Measurements from ENCODE around the gene SLC22A12. TPM values are rescaled to one million over a fixed set of nuclear protein-coding genes. Genes with fewer than 3 reads are reported as not detected.

The SLC22A12 gene
- polyA plus RNA-seq, 3 donors from 2014 or later: not detected

DNA sequence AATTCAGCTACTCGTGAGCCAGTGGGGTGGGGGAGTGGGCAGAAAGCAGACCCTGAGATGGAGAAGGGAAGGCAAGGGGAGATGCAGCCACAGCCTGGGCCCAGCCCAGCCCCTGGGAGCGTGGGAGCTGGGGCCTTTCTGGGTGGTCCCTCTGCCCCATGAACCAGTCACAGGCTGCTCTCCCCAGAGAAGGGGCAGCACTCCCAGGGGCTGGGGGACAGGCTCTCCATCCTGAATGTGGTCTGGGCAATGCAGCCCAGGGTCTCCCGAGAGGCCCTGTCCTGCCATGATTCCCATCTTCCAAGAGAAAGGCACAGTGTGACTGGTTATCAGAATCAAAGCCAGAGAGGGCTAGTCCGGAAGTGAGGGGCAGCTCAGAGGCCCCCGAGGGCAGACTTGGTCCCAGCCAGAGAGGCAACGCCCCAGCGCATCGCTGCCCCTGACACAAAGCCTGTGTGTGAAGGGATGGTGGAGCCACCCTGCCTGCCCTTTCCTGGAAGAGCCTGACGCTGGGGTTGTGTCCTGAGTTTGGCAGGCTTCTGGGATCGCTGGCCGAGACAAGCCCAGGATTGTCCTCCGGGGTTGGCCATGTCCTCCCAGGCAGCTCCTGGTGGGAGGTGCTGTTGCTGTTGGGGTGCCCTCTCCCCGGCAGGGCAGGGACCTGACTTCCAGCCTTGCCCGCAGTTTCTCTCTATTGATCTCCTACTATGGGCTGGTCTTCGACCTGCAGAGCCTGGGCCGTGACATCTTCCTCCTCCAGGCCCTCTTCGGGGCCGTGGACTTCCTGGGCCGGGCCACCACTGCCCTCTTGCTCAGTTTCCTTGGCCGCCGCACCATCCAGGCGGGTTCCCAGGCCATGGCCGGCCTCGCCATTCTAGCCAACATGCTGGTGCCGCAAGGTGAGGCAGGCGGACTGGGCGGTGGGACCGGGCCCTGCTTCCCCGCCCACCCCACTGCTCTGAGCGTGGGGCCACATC lies 23.8 kb upstream of the SLC22A12 start:
- peaks cover 0 to 3% of the 10 kb centered on the region in 2 donors for H3K4me1 Mint-ChIP-seq

DNA sequence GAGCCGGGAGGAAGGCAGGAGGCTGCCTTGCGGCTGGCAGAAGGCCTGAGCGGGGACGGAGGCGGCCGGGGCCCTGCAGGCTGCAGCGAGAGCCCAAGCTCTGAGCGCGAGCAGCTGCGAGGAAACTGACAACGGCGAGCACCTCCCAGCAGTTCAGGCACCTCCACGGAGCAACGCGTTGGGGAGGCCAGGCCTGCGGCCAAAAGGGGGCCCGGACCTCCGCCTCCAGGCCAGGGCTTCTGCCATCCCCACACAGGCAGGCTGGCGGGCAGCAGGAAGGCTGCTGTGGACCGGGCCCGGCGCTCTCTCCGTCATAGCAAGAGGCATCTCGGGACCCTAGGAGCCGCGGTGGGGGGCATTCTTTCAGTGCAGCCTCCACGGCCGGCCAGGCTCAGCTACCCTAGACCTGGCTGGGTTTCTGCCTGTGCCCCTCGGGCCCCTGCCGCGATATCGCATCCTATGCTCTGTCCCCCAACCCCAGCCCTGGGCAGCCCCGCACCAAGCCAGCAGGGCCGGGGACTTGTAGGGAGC lies 22.9 kb upstream of the SLC22A12 start:
- Mint-ChIP-seq H3K27me3 (ENCODE audit: low read depth in 3 of 3) (peaks cover 0 to 4% (median 1%) of the 10 kb centered on the region in 3 donors), H3K4me1 (peaks cover 0 to 3% of the 10 kb centered on the region in 2 donors), H3K9me3 (no peaks in the 10 kb centered on the region)

More for the DNA sequence above, 23.8 kb upstream of the SLC22A12 start:
- H3K36me3 Mint-ChIP-seq: no peaks in the 10 kb centered on the region
- H3K27ac Mint-ChIP-seq: no peak overlapping the region
- H3K9me3 Mint-ChIP-seq: no peaks in the 10 kb centered on the region
- H3K27me3 Mint-ChIP-seq (ENCODE audit: low read depth in 3 of 3): peaks cover 0 to 3% (median 1%) of the 10 kb centered on the region in 3 donors
- no peak for DNase-seq
- no peak overlapping the region for H3K4me3 Mint-ChIP-seq

DNA sequence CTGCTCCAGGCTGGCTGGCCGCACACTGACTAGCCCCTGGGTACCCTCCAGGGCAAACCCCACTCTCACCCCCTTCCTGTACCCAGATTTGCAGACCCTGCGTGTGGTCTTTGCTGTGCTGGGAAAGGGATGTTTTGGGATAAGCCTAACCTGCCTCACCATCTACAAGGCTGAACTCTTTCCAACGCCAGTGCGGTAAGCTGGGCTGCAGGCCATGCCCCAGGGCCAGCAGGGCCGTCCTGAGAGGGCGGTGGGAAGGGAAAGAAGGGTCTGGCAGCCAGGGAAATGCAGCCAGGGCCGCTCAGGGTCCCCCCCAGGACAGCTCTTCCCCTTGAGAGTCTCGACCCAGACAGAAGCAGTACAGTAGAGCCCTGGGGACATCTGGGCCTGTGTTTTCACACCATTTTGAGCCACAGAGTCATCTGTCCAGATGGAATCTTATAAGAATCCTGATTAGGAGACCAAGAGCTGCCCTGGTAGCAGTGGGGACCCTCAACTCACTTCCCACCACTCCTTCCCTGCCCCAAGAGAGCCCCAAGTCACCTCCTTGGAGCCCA lies 22.4 kb upstream of the SLC22A12 start:
- Mint-ChIP-seq H3K27me3 (ENCODE audit: low read depth in 3 of 3) (peaks cover 0 to 4% (median 1%) of the 10 kb centered on the region in 3 donors), H3K36me3 (no peaks in the 10 kb centered on the region), H3K4me3 (no peak overlapping the region), H3K27ac (no peak overlapping the region), H3K9me3 (no peaks in the 10 kb centered on the region), H3K4me1 (peaks cover 0 to 3% of the 10 kb centered on the region in 2 donors)
- no peak for DNase-seq

More for the DNA sequence above, 22.9 kb upstream of the SLC22A12 start:
- Mint-ChIP-seq H3K4me3 (no peak overlapping the region), H3K27ac (no peak overlapping the region), H3K36me3 (no peaks in the 10 kb centered on the region)
- no peak for DNase-seq

DNA sequence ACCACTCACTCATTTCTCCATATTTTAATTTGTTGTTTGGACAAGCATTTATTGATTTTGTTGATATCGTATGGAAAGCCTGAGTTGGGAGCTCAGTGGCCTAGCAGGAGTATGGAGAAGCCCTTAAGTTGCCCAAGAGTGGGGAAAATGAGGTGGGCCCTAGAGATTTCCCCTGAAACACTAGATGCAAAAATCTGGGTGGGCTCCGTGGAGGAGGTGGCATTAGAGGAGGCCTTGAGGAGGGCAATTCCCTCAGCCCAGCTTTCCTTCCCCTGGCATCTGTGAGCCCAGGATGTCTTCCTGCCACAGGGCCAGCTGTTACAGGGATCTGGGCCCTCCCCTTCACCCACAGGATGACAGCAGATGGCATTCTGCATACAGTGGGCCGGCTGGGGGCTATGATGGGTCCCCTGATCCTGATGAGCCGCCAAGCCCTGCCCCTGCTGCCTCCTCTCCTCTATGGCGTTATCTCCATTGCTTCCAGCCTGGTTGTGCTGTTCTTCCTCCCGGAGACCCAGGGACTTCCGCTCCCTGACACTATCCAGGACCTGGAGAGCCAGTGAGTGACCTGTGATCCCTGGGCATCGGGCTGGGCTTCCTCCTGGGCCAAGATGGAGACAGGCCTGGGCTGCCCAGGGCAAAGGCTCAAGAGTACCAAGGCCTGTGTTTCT lies 21.6 kb upstream of the SLC22A12 start:
- H3K4me1 Mint-ChIP-seq: peaks cover 0 to 3% of the 10 kb centered on the region in 2 donors
- H3K27ac Mint-ChIP-seq: no peak overlapping the region
- no peak for DNase-seq
- no peak overlapping the region for H3K4me3 Mint-ChIP-seq
- H3K36me3 Mint-ChIP-seq: no peaks in the 10 kb centered on the region
- no peaks in the 10 kb centered on the region for H3K9me3 Mint-ChIP-seq
- H3K27me3 Mint-ChIP-seq (ENCODE audit: low read depth in 3 of 3): peaks cover 0 to 4% (median 1%) of the 10 kb centered on the region in 3 donors

DNA sequence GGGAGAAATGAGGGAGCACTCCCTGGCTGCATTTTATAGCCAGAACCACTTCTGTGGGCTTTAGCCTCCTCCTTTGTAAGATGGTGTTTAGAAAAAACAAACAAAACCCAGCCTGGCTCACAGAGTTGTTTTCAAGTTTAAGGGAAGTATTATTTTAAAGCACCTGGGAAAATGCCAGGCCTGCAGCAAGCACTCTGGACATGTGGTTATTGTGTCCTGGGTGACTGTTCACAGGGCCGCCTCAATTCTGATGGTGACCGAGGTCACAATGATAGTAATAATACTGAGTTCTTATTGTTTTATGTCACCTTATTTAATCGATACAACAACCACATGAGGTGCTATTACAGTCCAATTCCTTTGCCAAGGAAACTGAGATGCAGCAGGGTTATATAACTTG lies 20.7 kb upstream of the SLC22A12 start:
- Mint-ChIP-seq H3K9me3 (no peaks in the 10 kb centered on the region), H3K4me1 (no peaks in the 10 kb centered on the region), H3K27me3 (ENCODE audit: low read depth in 3 of 3) (peaks cover 0 to 4% (median 2%) of the 10 kb centered on the region in 3 donors), H3K4me3 (no peak overlapping the region), H3K27ac (no peak overlapping the region), H3K36me3 (no peaks in the 10 kb centered on the region)
- no peak for DNase-seq

DNA sequence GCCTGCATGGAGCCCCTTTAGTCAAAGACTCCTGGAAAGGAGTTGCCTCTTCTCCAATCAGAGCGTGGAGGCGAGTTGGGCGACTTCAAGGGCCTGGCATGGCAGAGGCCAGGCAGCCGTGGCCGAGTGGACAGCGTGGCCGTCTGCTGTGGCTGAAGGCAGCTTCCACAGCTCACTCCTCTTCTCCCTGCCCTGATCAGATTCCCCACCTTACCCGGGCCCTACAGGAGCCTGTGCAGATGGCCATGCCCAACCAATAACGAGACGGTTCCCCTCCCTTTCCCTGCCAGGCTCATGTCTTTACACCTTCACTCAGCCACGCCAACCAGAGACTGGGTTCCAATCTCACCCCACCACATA lies 20.0 kb upstream of the SLC22A12 start:
- Mint-ChIP-seq H3K27me3 (ENCODE audit: low read depth in 3 of 3) (peaks cover 0 to 4% (median 2%) of the 10 kb centered on the region in 3 donors), H3K4me1 (no peaks in the 10 kb centered on the region), H3K9me3 (no peaks in the 10 kb centered on the region), H3K36me3 (no peaks in the 10 kb centered on the region), H3K27ac (no peak overlapping the region), H3K4me3 (no peak overlapping the region)
- DNase-seq: no peak

DNA sequence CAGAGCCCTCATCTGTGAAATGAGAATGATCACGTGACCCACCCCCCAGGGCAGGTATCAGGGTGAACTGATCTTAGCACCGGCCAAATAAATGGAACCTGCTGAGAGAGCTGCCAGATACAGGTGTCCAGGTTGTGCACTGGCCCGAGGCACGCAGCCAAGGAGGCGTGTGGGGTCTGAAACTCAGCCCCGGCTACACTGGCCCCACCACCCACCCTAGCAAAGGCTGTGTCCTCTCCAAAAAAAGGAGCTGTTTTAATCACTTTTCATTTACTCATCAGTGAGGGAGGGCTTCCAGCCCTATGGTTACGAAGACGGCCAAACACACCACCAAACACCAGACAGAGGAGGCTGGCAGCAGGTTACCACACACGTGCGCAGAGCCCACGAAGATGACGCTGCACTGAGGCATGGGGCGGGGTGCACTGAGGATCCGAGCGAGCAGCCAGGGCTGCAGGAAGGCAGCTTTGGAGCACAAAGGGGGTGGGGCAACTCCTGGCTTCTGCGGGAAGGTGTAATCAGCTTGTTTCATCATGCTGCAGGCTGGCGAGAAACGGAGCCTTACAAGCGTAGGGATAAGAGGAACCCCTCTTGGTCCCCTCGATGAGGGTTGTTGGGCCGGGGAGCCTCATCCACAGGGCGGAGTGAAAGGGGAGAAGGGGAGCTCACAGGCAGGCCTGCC lies 19.5 kb upstream of the SLC22A12 start:
- DNase-seq: no peak
- H3K27ac Mint-ChIP-seq: no peak overlapping the region
- H3K36me3 Mint-ChIP-seq: no peaks in the 10 kb centered on the region
- no peaks in the 10 kb centered on the region for H3K9me3 Mint-ChIP-seq
- H3K27me3 Mint-ChIP-seq (ENCODE audit: low read depth in 3 of 3): peaks cover 0 to 4% (median 2%) of the 10 kb centered on the region in 3 donors
- no peak overlapping the region for H3K4me3 Mint-ChIP-seq
- H3K4me1 Mint-ChIP-seq: no peaks in the 10 kb centered on the region

DNA sequence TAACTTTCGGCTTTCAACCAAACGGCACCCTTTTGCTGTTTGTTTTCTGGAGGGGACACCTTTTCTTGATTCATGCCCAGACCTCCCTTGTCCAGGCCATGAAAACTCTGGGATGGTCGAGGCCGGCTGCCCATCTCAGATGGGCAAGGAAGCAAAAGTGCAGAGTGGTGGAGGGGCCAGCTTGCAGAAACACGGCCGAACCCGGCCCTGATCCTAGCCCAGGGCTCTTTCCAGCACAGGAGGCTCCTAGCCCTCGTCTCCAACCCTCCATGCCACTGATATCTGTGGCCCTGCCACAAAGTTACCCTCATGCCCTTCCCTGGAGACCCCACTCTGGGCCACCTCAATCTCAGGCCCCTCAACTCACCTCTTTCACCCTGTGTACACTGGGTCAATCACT lies 18.9 kb upstream of the SLC22A12 start:
- no peak for DNase-seq
- Mint-ChIP-seq H3K36me3 (no peaks in the 10 kb centered on the region), H3K27me3 (ENCODE audit: low read depth in 3 of 3) (peaks cover 0 to 6% (median 2%) of the 10 kb centered on the region in 3 donors), H3K4me3 (no peak overlapping the region), H3K4me1 (no peaks in the 10 kb centered on the region), H3K9me3 (no peaks in the 10 kb centered on the region), H3K27ac (no peak overlapping the region)

DNA sequence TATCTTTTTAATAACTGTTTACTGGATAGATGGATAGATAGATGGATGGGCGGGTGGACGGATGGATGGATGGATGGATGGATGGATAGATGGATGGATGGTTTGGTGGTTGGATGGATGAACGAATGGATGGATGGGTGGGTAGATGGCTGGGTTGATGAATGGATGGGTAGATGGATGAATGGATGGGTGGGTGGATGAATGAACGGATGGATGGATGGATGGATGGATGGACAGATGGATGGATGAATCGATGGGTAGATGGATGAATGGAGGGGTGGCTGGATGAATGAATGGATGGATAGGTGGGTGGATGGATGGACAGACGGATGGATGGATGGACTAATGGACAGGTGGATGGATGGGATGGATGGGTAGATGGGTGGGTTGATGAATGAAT lies 13.8 kb upstream of the SLC22A12 start:
- Mint-ChIP-seq H3K36me3 (no peaks in the 10 kb centered on the region), H3K4me1 (no peaks in the 10 kb centered on the region), H3K4me3 (no peak overlapping the region), H3K27ac (no peak overlapping the region), H3K9me3 (no peaks in the 10 kb centered on the region), H3K27me3 (ENCODE audit: low read depth in 3 of 3) (peaks cover 0 to 7% (median 4%) of the 10 kb centered on the region in 3 donors)
- DNase-seq: no peak

DNA sequence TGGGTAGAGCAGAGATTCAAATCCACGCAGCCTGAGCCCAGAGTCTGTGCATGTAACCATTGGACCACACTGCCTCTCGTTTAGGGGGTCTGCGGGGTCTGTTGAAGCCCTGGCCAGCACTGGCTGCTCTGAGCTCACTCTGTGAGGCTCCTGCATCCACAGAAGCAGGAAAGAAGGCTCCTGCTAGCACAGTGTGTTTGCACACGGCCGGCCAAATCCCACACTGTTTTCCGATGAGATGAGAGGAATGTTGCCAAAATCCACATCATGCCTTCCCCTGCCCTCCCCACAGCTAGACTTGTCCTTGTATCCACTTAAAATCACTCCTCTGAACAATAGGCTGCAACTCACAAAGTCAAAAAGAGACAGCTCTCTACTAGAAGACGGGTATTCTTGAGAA lies 10.6 kb upstream of the SLC22A12 start:
- no peaks in the 10 kb centered on the region for H3K4me1 Mint-ChIP-seq
- H3K27ac Mint-ChIP-seq: no peak overlapping the region
- H3K27me3 Mint-ChIP-seq (ENCODE audit: low read depth in 3 of 3): peaks cover 0 to 5% (median 2%) of the 10 kb centered on the region in 3 donors
- DNase-seq: no peak
- H3K9me3 Mint-ChIP-seq: peaks cover 0 to 1% (median 0%) of the 10 kb centered on the region in 6 donors
- H3K36me3 Mint-ChIP-seq: no peaks in the 10 kb centered on the region
- H3K4me3 Mint-ChIP-seq: no peak overlapping the region

DNA sequence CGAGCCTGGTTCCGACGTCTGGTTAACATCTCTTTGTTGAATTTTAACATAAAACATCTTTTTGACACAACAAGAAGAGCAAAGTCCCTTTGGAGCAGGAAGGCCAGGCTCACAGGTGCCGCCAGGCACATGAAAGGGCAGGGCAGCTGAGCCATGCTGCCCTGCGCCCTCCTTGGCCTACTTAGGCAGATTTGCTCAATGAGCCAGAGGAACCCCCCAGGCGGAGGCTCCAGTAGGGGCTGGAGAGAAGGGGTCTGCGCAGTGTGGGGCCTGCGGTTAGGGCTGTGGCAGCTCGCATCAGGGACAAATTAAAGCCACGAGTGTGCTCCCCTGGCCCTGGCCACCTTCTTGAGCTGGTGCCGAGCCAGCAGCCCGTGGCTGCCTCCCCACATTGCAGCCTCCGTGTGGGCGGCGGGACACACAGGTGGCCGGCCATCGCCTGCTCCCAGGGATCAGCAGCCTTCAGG lies 9.9 kb upstream of the SLC22A12 start:
- H3K4me1 Mint-ChIP-seq: no peaks in the 10 kb centered on the region

DNA sequence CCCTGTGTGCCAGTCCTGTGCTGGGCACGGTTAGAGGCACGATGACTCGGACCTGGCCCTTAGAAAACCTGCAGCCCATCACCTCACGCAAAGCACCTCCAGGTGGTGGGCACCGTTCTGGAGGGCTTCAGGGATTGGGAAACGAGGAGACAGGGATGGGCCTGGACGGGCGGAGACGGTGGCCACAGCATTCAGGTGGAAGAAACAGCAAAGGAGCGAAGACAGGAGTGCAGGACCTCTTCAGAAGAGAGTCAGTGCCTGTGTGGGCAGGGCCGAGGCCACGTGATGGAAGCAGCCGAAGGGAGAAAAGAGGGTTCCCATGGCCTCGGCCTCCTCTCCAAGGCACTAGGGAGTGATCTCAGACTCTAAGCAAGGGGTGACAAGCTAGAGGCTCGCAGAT lies 8.1 kb upstream of the SLC22A12 start:
- Mint-ChIP-seq H3K36me3 (peaks cover 0 to under 1% (median 0%) of the 10 kb centered on the region in 3 donors), H3K27me3 (ENCODE audit: low read depth in 3 of 3) (peaks cover 2 to 3% (median 2%) of the 10 kb centered on the region in 3 donors), H3K4me1 (no peaks in the 10 kb centered on the region), H3K27ac (no peak overlapping the region), H3K4me3 (no peak overlapping the region), H3K9me3 (peaks cover 0 to 2% (median 0%) of the 10 kb centered on the region in 6 donors)
- no peak for DNase-seq

More for the DNA sequence above, 9.9 kb upstream of the SLC22A12 start:
- peaks cover 1 to 5% (median 5%) of the 10 kb centered on the region in 3 donors for H3K27me3 Mint-ChIP-seq (ENCODE audit: low read depth in 3 of 3)
- no peak overlapping the region for H3K4me3 Mint-ChIP-seq
- no peak for DNase-seq
- H3K9me3 Mint-ChIP-seq: peaks cover 0 to 1% (median 0%) of the 10 kb centered on the region in 6 donors
- H3K27ac Mint-ChIP-seq: no peak overlapping the region
- no peaks in the 10 kb centered on the region for H3K36me3 Mint-ChIP-seq

Measured in immature natural killer cell (primary cell).